LNCaP clone FGC (cell line): ENCODE results near the gene RALGPS1.
A peak's percentile ranks its signal among the peaks of the same experiment; 100 is the strongest.

Source experiments
- DNase-seq: peaks from one replicate; pipeline ENCODE4 v3.0.0-alpha.2; 2011; ENCODE audit warnings: low read depth
- H3K4me3 ChIP-seq: 2 replicates; pipeline ENCODE4 v1.5.1; 2011; ENCODE audit warnings: mild to moderate bottlenecking, low read depth, low read length, control low read depth
- TF ChIP-seq, protein P1 (sequence below): IDR thresholded peaks from 2 replicates; pipeline ENCODE4 v1.5.1; 2012; ENCODE audit warnings: mild to moderate bottlenecking; ENCODE audit not compliant: control insufficient read depth, insufficient read depth; ENCODE audit errors: extremely low read depth

RALGPS1 gene

DNA sequence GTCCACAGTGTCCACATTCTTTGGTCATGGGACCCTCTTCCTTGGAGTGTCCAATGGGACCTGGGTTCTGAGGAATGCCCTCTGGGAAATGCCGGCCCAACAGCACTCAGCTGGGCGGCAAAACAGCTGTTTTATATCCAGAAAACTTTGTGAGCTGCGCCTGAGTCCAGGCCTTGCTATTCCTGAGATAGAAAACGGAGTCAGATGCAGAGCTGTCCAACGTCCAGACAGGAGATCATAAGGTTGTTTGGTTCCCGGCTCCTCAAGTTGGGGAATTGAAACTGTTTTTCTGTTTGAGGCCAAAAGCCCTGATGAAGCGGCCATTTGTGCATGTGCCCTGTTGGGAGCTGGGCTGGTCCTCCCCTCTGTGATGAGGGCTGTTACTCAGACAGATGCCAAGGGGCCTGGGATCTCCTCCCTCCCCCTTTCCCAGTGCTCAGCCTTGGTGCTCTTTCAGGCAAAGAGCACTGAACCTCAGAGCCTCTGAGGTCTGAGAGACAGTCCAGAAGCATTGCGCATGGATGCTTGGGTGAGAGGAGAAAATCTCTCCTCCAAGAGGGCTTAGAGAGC lies 283.4 kb downstream of the RALGPS1 start:
- no peak for DNase-seq
- H3K4me3 ChIP-seq = no peak overlapping the region
- TF ChIP-seq, protein P1, sequence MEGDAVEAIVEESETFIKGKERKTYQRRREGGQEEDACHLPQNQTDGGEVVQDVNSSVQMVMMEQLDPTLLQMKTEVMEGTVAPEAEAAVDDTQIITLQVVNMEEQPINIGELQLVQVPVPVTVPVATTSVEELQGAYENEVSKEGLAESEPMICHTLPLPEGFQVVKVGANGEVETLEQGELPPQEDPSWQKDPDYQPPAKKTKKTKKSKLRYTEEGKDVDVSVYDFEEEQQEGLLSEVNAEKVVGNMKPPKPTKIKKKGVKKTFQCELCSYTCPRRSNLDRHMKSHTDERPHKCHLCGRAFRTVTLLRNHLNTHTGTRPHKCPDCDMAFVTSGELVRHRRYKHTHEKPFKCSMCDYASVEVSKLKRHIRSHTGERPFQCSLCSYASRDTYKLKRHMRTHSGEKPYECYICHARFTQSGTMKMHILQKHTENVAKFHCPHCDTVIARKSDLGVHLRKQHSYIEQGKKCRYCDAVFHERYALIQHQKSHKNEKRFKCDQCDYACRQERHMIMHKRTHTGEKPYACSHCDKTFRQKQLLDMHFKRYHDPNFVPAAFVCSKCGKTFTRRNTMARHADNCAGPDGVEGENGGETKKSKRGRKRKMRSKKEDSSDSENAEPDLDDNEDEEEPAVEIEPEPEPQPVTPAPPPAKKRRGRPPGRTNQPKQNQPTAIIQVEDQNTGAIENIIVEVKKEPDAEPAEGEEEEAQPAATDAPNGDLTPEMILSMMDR = no peak

DNA sequence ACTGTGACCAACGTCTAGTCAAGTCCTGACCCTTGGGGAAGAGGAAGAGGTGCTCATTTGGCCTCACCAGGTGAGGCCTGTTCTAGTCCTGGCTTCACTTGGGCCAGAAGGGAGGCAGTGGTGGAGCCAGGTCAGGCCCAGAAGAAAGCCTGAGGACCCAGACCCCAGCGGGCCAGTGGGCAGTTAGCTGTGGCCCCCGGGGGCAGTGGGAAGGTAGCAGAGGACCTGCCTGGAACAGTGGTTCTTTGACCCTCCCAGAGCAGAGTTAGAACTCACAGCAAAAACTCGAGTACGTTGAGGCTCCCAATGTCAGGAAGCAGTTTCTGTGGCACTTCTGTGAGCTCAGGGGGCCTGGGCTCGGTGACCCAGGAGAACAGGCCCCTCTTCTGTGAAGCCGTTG lies 284.0 kb downstream of the RALGPS1 start:
- TF ChIP-seq, protein P1 = no peak
- H3K4me3 ChIP-seq = no peak overlapping the region
- DNase-seq = no peak

DNA sequence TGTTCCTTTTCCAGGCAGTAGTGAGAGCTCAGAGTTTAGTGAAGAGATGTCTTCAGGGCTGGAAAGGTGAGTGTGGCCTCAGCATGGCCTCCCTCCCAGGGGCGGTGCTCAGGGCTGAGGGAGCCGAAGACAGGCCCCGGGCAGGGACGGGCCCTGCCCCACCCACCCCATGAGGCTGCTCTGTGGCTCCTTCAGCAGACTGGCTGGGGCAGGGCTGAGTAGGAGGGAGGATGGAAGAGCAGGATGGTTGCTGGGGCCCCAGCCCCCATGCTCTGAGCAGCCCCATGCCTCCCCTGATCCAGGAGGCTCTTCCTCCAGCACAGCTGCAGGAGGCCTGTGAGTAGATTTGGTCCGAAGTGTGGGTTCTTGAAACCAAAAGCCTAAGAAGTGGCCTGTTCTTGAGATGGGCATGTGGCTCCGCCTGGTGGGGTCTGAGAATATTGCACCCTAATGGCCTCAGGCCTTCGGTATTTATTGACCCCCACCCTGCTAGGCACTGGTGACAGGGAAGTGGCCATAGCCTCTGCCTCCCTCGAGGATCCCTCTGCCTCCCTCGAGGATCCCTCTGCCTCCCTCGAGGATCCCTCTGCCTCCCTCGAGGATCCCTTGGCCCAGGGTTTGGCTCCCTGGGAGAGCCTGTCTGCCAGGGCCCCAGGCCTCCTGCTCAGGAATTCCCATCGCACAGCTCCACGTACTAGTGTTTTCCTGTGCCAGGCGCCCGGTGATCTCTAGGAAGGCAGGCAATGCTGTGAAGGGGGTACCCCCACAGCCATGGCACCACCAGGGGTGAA lies 284.6 kb downstream of the RALGPS1 start:
- TF ChIP-seq, protein P1 = peak; percentile 91
- peak; percentile 43 for DNase-seq
- H3K4me3 ChIP-seq = no peak overlapping the region

DNA sequence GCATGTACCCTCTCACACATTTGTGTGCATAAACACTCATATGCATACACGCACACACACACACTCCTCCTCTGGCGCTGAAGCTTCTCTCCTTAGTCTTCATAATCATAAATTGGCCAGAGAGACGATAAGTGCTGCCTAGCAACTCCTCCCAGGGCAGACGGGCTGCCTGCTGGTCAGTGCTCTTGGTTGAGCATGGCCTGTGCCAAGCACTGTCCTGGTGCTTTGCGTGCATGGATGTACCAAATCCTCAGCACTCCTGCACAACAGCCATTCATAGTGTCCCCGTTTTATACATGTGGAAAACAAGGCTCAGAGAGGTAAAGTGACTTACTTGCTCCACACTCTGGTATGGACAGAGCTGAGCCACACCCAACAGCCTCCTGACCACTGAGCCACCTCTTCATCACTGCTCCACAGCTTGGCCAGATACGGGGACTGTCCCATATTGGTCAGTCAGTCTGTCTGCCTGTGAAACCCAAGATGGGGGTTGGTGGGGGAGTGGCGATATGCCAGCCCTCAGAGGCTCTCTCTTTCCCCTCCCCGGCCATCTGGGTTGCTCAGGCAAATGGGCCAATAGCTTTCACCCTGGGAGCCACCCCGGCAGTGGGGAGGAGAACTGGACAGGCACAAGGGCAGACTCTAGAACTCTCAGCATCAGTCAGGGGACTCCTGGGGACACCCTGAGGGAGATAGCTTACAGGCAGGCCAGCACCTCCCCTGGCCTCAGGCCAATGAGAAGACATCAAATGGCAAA lies 285.7 kb downstream of the RALGPS1 start:
- TF ChIP-seq, protein P1 = no peak
- no peak overlapping the region for H3K4me3 ChIP-seq
- no peak for DNase-seq

DNA sequence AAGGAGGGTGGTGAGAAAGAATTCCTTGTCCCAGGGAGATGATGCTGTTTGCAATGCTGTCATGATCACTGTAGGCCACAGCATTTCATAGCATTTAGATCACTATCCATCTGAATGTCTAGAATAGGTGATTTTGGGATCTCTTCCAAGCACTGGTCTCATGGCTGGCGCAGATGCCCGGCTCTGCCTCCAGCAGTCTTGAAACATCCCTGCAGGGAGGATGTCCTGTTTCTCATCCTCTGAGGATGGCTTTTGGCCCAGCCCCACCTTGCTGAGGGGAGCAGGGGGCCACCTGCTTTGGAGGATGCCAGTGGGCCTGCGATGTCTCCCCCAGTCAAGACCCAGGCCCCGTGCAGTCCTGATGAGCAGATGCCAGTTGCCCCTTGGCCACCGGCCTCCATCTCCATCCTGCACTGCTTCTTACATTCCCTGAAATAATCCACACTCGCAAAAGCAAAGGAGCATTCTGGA lies 286.5 kb downstream of the RALGPS1 start:
- TF ChIP-seq, protein P1 = no peak
- H3K4me3 ChIP-seq = no peak overlapping the region
- DNase-seq = no peak

DNA sequence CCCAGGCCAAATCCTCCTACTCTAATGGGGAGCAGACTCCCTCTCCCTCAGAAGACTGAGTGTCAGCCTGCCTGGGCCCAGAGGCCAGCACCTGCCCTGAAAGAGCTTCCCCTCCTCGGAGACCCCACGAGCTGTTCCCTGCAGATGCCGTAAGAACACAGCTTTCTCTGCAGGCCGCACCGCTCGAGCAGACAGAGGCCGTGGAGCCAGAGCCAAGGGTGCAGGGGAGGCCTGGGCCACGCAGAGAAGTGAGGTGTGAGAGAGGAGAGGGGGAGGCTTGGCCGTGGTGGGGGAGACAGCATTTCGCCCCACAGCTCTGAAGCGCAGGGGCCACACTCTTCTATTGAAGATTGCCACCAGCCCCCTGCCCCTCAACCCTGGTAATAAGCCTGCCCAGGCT lies 287.1 kb downstream of the RALGPS1 start:
- TF ChIP-seq, protein P1 = no peak
- H3K4me3 ChIP-seq = no peak overlapping the region
- no peak for DNase-seq
